Stimulated activated CD8-positive, alpha-beta memory T cell treated with anti-CD3 and anti-CD28 coated beads, Interleukin-7, amount 100 ng/mL, for 48 hours (primary cell): Measurements from ENCODE around the gene CBLB.
"Not testable (repeated sequence)": the region's sequence is repeated elsewhere in the genome, so short reads cannot be mapped to it uniquely, and the experiment has no call there.

Experiments
- DNase-seq, 2 donors: peaks; one replicate each; pipeline ENCODE4 v3.0.0-alpha.2; 2020; ENCODE audit warnings: low read depth in 1 of 2; ENCODE audit errors: extremely low read depth in 1 of 2

The CBLB gene

DNA sequence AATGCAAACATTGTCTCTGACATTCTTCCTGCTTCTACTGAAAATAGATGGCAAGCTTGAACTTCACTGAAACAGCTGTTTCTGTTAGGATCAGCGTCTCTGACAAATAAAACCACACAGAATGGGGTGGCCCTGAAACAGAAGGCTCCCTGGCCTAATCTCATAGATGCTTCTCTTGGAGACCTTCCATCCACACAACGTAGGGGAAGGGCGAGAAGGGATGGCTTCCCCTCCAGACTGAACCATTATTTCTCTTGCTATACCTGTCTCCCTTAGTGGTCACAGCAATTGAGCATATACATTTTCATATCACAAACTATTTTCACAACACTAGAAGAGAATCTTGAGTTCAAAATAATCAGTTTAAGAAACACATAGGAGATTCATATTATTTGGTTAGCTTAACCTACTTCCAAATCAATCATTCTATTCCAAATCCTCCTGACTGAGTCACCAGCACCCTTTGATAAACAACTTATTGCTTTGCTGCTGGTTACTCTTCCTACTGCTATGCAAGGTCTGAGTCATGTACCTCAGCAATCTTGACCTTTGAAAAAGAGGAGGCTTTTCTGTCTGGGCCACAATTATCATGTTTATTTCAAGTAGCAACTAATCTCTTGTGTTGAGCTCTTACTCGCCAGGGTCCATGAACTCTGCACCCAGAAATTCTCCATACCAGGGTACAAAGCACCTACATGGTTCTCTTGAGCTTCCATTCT lies 45.5 kb downstream of the CBLB start:
- DNase-seq = no peak

DNA sequence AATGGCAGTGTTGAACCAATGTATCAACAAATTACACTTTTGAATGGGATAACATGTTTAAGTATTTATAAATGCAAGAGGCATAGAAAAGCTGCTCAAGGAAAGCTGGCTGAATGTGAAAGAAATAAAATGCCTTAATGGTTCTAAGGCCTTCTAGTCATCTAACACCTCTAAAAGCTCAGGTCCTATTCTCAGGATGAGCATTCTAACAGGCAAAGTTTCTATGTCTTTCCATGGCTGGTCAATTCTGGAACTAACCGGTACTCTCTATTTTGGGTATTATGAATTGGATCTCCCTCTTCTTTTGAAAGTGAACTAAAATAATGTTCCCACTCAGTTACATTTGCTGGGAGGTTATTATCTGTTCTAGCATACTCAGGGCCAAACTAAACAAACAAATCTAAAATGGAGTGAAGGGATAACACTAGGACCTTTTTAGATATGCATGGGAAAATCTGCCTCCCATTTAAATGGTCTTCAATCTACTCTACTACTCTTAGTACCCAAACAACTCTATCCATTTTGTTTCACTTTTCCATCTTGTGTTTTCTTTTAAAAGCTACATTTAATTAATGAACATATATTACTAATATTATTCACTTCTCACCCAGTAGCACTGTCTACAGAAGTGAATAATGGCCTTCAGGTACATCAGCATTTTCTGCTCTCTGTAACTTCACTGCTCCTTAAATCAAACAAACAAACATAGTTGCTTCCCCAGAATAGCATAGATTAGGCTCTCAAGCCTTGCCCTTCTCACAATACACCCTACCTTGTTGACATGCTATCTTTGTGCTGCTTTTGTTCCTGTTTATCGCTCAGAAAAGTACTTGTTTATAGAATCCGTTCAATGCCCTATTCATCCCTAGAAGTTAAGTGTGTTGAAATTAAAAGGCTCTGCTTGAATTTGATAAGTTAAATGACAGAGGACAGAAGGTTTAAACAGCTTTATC lies 46.4 kb downstream of the CBLB start:
- no peak for DNase-seq

DNA sequence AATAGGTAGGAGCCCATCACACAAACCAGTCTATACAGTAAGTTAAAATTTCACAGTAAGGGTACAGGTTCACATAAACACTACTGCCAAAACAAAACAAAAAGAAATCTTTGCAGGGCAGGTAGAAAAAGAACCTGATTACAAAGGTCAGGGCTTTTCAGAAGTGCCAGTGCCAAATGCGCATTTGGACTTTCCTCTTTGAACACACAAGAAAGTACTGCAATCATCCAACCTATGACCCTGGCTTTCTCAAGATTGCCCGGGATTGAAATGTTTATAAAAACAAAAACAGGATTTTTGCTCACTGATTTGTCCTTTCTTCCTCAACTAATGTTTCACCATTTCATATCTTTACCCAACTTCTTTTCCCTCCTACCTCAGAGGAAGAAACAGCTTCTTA lies 47.4 kb downstream of the CBLB start:
- DNase-seq = no peak

DNA sequence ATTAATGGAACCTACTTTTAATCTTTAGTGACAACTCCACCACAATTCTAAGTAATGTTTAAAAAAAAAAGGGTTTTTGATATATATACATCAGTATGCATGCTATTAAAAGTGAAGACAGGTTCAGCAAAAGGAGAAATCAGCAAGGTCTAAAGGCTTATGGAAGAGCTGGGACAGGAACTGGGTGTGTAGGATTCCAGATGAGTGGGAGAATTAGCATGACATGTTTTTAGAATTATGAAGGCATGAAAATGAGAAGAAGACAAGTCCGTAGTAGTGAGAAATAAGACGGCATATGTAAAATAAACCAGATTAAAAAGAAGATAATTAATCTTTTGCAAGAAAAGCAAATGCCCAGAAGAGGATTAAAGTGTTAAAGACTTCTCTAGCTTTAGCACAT lies 52.0 kb downstream of the CBLB start:
- DNase-seq = no peak

DNA sequence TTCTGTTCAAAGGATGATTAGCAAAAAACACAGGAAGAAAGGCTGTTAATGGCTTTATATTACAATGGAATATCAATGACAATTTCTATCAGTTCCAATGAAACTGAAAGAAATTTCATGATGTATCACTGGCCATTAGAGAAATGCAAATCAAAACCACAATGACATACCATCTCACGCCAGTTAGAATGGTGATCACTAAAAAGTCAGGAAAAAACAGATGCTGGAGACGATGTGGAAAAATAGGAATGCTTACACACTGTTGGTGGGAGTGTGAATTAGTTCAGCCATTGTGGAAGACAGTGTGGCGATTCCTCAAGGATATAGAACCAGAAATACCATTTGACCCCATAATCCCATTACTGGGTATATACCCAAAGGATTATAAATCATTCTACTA lies 53.5 kb downstream of the CBLB start:
- DNase-seq = not testable (repeated sequence)

DNA sequence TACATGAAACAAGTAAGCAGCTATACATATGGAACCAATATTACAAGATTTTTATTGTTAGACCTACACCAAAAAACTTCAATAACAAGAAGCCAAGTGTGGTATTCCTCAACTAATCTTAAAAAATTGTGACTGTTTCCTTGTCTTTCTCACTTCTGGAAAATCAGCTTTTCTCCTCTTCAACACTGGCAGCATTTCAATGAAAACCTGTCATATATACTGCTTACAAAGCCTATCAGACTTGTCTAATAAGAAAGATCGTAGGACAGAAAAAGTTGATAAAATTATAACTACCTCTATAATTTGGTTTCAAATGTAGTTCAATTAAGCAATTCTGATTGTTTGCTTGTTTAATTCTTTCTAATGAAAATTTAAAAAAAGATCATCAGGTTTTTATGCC lies 55.1 kb downstream of the CBLB start:
- no peak for DNase-seq

DNA sequence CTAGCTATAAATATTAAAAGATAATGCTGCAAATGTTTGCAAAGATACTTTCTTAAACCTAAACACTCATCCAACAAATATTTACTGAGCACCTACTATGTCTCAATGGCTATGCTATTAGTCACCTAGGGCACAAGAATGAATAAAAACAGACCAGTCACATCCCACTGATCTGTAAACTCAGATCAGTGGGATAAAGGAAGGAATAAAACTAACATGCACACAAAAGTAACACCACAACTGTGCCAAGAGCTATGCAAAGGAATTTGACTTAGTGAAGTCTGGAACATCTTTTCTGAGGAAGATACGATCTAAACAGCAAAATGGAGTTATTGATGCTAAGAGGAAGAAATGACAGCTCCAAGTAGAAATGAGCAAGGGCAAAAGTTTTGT lies 56.6 kb downstream of the CBLB start:
- no peak for DNase-seq

DNA sequence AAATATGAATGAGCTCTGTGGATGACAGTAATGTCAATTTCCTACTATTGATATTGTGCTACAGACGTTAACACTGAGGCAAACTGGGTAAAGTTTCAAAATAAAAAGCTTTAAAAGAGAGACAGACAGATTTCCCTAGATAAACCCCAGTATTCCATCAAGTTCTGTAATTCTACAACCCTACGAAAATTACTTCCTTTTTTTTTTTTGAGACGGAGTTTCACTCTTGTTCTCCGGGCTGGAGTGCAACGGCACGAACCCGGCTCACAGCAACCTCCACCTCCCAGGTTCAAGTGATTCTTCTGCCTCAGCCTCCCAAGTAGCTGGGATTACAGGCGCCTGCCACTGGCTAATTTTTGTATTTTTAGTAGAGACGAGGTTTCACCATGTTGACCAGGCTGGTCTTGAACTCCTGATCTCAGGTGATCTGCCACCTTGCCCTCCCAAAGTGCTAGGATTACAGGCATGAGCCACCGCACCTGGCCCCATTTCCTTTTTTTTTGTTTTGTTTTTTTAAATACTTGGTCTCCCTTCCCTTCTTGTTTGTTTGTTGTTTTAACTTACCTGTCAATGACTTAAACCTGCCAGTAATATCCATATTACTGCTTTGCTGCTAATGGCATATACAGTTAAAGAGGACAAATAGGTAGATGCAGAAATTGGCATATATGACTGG lies 57.2 kb downstream of the CBLB start:
- DNase-seq = no peak

DNA sequence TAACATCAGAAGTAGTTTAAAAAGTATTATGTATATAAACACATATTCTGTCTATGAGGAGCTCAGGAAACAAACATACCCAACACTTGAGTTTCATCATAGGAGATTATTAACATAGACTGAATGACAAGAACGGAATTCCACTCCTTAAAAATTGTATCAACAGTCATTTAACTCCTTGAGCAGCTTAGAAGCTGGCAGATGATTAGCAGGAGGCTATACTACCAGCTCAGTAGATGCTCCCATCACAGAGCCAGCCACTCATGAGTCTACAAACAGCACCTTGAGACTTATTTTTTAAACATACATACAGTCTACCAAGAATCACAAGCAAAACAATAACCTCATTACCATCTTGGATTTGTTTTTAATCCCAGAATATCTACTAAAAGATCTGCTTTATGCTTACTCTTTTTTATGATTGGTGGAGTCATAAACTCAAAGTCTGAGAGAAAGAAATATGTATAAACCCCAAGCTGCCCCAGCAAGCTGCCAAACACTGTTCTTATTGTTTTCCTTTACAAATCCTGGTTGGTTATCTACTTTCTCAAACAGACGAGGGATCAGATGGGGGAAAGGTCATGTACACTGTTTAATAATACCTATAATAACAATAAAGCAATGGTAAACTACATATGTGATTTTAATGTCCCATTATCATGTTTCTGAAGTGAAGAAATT lies 59.5 kb downstream of the CBLB start:
- DNase-seq = no peak

DNA sequence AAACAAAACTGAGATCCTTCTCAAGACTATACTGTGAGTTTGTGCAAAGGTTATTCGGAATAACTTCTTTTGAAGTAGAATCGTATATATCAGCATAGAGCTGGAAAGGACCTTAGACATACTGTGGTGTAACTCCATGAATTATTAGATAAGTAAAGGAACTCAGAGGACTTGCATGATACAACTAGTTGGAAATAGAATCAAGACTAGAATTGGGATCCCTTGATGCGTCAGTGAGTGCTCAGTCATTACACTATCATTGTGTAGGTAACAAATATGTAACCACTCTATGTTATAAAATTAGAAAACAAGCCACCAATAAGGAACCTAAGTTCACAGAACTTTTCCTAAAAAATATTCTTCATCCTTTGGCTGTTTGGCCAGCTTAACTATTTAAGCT lies 61.1 kb downstream of the CBLB start:
- no peak for DNase-seq

DNA sequence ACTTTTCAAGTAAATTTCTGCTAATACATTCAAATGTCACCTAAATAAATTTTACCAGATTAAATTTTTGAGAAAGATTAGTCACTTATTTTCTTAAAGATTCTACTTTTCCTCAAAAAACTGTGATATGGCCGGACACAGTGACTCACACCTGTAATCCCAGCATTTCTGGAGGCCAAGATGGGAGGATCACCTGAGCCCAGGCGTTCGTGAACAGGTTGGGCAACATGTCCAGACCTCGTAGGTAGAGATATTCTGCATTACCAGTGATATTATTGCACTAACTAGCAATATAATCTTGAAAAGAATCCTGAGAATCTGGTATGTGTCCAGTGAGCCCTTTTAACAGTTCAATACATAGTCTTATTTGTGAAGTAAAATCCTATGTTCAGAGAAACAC lies 61.7 kb downstream of the CBLB start:
- DNase-seq = no peak

DNA sequence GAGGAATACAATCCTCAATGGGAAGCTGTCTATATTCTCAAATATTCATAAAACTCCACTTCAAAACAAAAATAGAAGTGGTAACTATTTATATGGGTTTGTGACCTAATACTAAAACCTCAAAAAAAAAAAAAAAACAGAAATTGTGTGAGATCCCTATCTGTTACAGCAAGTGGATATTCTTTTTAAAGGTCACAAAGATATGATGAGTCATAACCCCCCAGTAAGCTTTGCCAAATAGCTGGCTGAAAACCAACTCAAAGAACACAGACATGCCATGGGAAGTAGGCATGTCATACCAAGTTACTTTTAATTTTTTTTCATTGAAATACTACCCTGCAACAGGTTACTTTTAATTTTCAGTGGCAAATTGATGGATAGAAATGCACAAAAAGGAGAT lies 62.5 kb downstream of the CBLB start:
- DNase-seq = no peak

DNA sequence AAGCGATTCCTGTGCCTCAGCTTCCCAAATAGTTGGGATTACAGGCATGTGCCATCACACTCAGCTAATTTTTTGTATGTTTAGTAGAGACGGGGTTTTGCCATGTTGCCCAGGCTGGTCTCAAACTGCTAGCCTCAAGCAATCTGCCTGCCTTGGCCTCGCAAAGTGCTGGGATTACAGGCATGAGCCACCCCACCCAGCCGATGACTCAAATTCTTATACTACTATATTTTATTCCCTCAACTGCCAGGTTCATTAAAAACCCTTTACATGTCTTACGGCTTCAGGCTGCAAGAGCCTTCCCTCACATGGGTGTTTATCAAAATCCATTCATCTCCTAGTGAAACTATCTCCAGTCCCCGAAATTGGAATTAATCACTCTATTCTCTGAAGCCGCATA lies 63.4 kb downstream of the CBLB start:
- DNase-seq = no peak

DNA sequence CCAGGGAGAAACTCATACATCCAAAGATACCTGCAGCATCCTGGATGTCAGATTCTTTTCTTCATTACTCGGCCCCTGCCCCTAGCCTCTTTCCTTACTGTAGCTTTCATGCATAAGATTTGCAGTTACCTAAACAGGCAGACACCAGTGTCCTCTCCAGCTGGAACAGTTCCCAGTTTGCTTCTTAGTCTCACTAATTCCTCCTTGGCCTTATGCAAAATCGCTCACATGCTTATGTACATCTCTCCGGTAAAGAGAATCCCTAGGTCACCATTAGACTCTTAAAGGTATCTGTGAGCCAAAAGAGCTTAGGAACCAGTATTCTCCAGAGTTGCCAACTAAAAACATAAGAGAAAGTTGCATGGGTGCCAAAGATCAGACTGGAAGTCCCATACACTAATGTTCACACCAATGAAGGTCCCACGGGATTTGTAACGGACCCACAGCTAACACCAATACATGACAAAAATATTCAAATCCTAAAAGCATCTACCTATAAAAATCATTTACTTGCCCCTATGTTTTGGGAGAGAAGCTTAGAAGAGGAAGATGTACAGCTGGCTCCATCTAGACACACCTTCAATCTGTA lies 66.6 kb downstream of the CBLB start:
- DNase-seq = no peak

DNA sequence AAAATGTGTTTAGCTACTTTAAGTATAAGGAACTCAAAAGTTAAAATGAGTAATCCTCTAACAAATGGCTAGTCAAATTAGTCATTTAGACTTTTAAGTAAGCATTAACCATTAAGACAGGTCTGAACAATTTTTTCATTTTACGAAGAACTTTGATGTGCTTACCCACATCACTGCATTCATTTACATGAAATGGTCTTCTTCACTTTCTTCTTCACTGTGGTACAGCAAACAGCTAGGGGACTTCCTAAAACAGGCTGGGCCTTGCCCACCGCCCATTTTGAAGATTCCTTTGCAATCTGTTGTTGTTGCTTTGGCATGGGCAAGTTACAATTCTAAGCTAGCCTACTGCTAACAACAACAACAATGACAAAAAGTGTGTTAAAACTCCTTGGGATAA lies 67.4 kb downstream of the CBLB start:
- no peak for DNase-seq

DNA sequence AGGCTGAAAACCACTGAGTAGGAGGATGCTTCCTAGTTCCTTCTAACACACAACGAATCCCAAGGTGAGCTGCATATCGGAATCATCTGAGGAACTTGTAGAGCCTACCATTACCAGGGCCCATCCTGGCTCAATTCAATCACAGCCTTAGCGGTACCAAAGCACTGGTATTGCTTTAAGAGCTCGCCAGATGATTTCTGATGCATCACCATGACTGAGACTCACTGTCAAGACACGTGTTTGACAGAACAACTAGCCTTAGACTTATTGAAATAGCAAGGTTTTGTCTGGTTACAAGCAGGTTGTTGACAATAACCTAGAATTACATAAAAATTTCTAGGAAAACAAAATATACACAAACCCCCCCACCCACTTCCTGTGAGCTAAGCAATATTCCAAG lies 68.5 kb downstream of the CBLB start:
- no peak for DNase-seq

DNA sequence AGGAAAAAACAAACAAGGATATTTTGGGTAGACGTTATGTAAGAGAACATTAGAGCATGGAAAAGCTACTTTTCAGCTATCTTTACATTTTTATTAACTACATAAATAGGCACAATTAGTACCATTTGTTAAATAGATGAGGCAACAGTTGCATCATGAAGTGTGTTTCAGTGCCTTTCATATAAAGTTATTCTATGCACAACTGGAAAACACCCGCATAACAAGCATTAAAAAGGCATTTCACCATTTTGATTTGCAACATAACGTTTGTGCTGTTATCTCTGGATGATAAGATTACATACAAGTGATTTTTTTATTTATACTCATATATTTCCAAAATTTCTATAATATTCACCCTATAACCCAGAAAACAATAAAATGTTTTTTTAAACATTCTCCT lies 69.5 kb downstream of the CBLB start:
- no peak for DNase-seq

DNA sequence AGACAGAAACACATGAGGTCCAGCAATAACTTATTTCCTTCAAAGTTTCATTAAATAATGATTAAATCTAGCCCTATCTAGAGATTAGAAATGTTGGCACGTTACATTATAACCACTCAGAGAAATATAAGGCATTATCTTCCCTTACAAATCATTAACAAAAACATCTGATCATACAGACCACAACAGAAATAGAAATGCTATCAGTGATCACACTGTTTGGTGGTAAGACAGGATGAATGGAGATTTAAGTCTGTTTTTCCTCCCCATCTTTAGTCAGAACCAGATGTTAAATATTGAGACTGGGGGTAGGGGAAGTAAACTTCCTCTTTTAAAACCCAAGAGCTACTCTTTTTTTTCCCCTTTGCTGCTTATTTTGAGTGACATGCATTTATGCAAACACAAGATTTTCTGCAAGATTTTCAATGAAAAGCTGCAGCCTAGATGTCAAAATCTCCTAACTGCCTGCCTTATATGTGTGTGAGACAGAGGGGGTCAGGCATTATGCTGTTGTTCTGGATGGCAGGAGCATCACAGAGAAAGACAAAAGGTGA lies 70.4 kb downstream of the CBLB start:
- DNase-seq = no peak

DNA sequence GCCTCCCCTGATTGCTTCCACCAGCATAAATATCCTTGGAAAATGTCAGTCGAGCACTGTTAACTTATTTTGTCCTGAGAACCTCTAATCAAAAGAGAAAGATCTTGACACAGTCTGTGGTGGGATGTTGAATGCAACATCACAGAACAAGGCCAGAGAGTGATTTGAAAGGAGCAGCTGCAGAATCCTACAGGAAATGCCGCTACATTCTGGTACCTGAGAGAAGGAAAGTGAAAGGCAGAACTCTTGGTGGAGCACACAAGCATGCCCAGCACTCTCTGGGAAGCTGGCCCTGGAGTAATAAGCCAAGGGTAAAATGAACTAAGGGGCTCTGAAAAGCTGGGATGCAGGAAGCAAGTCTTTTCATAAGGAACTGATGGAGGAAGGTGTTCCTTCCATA lies 75.8 kb downstream of the CBLB start:
- no peak for DNase-seq
